Heart right ventricle (tissue), 16 donors: ENCODE results near the gene JUP. TPM values are rescaled to one million over a fixed set of nuclear protein-coding genes. Genes with fewer than 3 reads are reported as not detected.

Experiments used
- ATAC-seq, 8 donors: fragments of 200-7000 bp; cut with Tn5 transposase; one replicate each; pipeline ENCODE4 v1.9.1; 2020; ENCODE audit warnings: mild to moderate bottlenecking in 8 of 8, moderate library complexity in 8 of 8, moderate number of reproducible peaks in 1 of 8
- DNase-seq, 2 donors: peaks; one replicate each; pipeline ENCODE4 v3.0.0-alpha.2; 2020
- H3K27ac ChIP-seq, 10 donors: fragments of 200-600 bp; sonication (generic) in 2 of 10; one replicate each; pipeline versions ENCODE4 v1.5.0 to v1.8.0; 2020 to 2022; ENCODE audit warnings: mild to moderate bottlenecking in 3 of 10
- H3K27me3 ChIP-seq, 7 donors: fragments of 200-600 bp; one replicate each; pipeline ENCODE4 v1.8.0; 2021 to 2022; ENCODE audit warnings: mild to moderate bottlenecking in 2 of 7
- H3K36me3 ChIP-seq, 9 donors: fragments of 200-600 bp; sonication (generic) in 1 of 9; one replicate each; pipeline versions ENCODE4 v1.5.0 to v1.8.0; 2020 to 2022; ENCODE audit warnings: mild to moderate bottlenecking in 2 of 9
- H3K4me1 ChIP-seq, 9 donors: fragments of 200-600 bp; sonication (generic) in 1 of 9; one replicate each; pipeline versions ENCODE4 v1.5.0 to v1.8.0; 2020 to 2022; ENCODE audit warnings: mild to moderate bottlenecking in 4 of 9
- H3K4me3 ChIP-seq, 10 donors: fragments of 200-600 bp; sonication (generic) in 2 of 10; one replicate each; pipeline versions ENCODE4 v1.5.0 to v1.8.0; 2020 to 2022; ENCODE audit warnings: mild to moderate bottlenecking in 7 of 10, moderate library complexity in 2 of 10
- H3K9me3 ChIP-seq, 11 donors: fragments of 200-600 bp in 10 of 11; sonication (generic) in 2 of 11; one replicate each; pipeline versions ENCODE4 v1.5.0 to v1.8.0; 2013 to 2022; ENCODE audit warnings: mild to moderate bottlenecking in 2 of 11, control low read depth in 1 of 11, moderate library complexity in 1 of 11
- WGBS, 2 donors: extraction: QIAGEN DNeasy Blood & Tissue Kit; methylation state at CpG; one replicate each; pipeline ENCODE4 v1.1.7; 2013; ENCODE audit warnings: inconsistent platforms in 1 of 2; 5-methylcytosine and 5-hydroxymethylcytosine counted together
- intact Hi-C, 10 donors: fragments of 100-400 bp; cut with DNase I; formaldehyde crosslinking; loops; one replicate each; pipeline versions ENCODE4 v1.11.1 to v1.14.2; 2022
- polyA plus RNA-seq, 2 donors: library from polyadenylated mRNA; stranded (reverse); fragments of 200-250 nt; gene quantifications; one replicate each; pipeline ENCODE4 v1.2.3, GENCODE V29; 2013
- total RNA-seq, 10 donors: library from RNA; stranded (reverse); fragmentation: NEBNext Ultra II Directional in 3 of 10; extraction: Animal tissue kit (Norgen Biotek cat#: 25700) in 3 of 10; gene quantifications; one replicate each; pipeline versions ENCODE4 v1.2.1 to v1.2.4, GENCODE V29; 2021 to 2023
- TF ChIP-seq, protein P1 (sequence below), 9 donors: fragments of 200-600 bp; sonication (generic) in 2 of 9; IDR thresholded peaks; one replicate each; pipeline versions ENCODE4 v1.5.0 to v1.8.0; 2021 to 2022; ENCODE audit warnings: antibody characterized with exemption in 9 of 9, mild to moderate bottlenecking in 5 of 9, moderate library complexity in 1 of 9
- donor health status: Arrhythmogenic right ventricular cardiomyopathy.
- donor health status: ischemic (EF 13 %, LVEDD 7.1; RV severe dilation, severe dysfunction).
- donor health status: healthy with polysubstance abuse.
- donor health status: DM: no; HTN: yes; CAD: no.
- donor health status: DM: no; HTN: no; CAD: no.
- donor health status: ischemic (EF 25% LVEDD 6.9; RV normal size, moderate dysfunction).
- donor health status: ischemic (EF 25% LVEDD 5.7; RV mildly dilated, moderate dysfunction).
- donor health status: healthy.
- donor health status: DM: yes; HTN: yes; CAD: no.
- donor health status: Ischemic cardiomyopathy.
- donor health status: ischemic (EF 35%, LVEDD 5.7; RV mildly dilated, moderate dysfunction).
- donor health status: nonischemic (EF 11% LVEDD 7.7; RV severe dilation, severe dysfunction).
- donor health status: DM: yes; HTN: yes; CAD: no.
- donor health status: PGD.
- donor health status: ischemic (EF 29% LVEDD 5.4; RV normal size, mild dysfunction).
- donor health status: nonischemic (EF 23%, LVEDD 6.1; RV moderate dilation, normal function).

JUP gene
- total and polyA plus RNA-seq, 12 donors: 80.2 to 217 (median 154) TPM

- intact Hi-C loops: no loop called here
- peak in 7 of 8 donors; percentile 1 to 29 (median 8) for ATAC-seq
- H3K4me3 ChIP-seq: peak overlapping the region; percentile 67 to 94 (median 83)
- no peaks in the 10 kb centered on the region for H3K9me3 ChIP-seq
- peak overlapping the region; percentile 91 to 97 (median 96) for H3K27ac ChIP-seq
- H3K36me3 ChIP-seq: no peaks in the 10 kb centered on the region
- H3K27me3 ChIP-seq: peaks cover 0 to 6% (median 0%) of the 10 kb centered on the region in 7 donors
- H3K4me1 ChIP-seq: peaks cover 16 to 68% (median 51%) of the 10 kb centered on the region in 9 donors
- DNase-seq: peak in 1 of 2 donors; percentile 59
- 1% methylated on average over 22 of the region's 22 CpGs for WGBS, 2 donors
- TF ChIP-seq, protein P1, sequence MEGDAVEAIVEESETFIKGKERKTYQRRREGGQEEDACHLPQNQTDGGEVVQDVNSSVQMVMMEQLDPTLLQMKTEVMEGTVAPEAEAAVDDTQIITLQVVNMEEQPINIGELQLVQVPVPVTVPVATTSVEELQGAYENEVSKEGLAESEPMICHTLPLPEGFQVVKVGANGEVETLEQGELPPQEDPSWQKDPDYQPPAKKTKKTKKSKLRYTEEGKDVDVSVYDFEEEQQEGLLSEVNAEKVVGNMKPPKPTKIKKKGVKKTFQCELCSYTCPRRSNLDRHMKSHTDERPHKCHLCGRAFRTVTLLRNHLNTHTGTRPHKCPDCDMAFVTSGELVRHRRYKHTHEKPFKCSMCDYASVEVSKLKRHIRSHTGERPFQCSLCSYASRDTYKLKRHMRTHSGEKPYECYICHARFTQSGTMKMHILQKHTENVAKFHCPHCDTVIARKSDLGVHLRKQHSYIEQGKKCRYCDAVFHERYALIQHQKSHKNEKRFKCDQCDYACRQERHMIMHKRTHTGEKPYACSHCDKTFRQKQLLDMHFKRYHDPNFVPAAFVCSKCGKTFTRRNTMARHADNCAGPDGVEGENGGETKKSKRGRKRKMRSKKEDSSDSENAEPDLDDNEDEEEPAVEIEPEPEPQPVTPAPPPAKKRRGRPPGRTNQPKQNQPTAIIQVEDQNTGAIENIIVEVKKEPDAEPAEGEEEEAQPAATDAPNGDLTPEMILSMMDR (IDR thresholded peaks at IDR 0.05): no peak
Measured at GRCh38 chr17:41785859-41786226, 668 bp downstream of the JUP start.

DNA sequence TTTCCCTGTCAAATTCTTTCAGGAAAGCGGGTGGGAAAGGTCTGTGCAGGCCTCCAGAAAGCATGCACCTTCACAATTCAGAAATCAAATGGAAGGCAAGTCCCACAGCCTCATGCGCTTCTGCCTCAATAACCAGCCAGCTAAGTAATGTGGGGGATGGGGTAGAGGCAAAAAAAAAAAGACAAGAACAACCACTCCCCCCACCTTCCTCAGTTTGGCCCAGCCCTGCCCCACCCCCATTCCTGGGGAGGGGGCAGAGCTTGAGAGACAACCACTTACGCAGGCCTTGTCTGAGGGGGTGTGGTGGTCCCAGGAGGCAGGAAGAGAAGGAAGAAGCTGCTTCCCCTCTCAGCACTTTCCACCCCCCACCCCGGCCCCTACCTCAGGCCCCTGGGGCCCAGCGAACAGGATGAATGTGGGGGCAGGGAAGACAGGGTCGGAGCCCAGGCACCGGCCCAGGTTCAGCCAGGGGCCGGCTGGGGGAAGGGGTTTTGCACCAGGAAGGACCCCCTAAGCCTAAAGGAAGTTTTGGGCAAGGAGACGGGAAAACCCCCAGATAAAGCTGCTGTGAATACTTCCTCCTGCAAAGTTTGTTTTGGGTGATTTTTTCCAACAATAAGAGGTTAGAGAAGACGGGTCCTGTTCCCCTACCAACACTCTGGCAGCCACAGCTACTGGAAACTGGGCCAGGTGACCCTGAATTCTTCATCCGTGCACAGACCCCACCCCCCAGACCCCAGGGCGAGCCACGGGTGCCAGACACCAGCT is 1.2 kb downstream of the JUP start:
- WGBS, 2 donors: 6 to 7% methylated on average over 13 of the region's 13 CpGs
- peaks cover 0 to 6% (median 0%) of the 10 kb centered on the region in 7 donors for H3K27me3 ChIP-seq

DNA sequence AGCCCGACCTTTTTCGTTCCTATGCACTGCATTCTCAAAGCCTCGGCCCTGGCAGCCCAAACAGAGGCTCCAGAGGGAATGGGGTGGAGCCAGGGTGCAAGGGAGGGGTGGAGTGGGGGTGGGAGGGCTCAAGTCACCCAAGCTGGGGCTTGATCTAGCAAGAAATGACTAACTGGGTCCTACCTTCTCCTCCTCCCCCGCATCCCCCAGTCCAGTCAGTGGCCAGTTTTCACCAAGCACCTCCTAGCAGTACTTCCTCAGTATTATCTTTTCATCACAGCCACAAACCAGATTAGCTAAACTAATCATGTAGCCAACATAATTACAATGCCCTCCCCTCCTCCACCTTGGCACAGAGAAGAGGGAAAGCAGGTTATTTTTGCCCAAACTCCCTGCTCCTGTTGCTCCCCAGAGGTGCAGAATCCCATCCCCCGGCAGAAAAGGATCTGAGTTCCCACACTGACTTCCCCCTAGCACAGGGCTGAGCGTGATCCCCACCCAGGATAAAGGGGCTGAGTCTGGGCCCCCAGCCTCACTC is 2.2 kb downstream of the JUP start:
- no peaks in the 10 kb centered on the region for H3K9me3 ChIP-seq
- H3K4me1 ChIP-seq: peaks cover 16 to 82% (median 61%) of the 10 kb centered on the region in 9 donors
- 18 to 23% methylated on average over 6 of the region's 6 CpGs for WGBS, 2 donors
- TF ChIP-seq, protein P1 (IDR thresholded peaks at IDR 0.05): no peak
- peak overlapping the region; percentile 67 to 94 (median 83) for H3K4me3 ChIP-seq
- peaks cover 0 to 6% (median 0%) of the 10 kb centered on the region in 7 donors for H3K27me3 ChIP-seq
- DNase-seq (peak; percentile 66 to 68), ATAC-seq (peak in 6 of 8 donors; percentile 23 to 48 (median 28))
- H3K27ac ChIP-seq: peak overlapping the region; percentile 91 to 97 (median 96)
- H3K36me3 ChIP-seq: no peaks in the 10 kb centered on the region
- intact Hi-C loops: no loop called here

More for the DNA sequence above, 1.2 kb downstream of the JUP start:
- Histone ChIP-seq H3K36me3 (no peaks in the 10 kb centered on the region), H3K4me1 (peaks cover 16 to 73% (median 56%) of the 10 kb centered on the region in 9 donors), H3K27ac (peak overlapping the region; percentile 91 to 97 (median 96)), H3K4me3 (peak overlapping the region; percentile 67 to 94 (median 83)), H3K9me3 (no peaks in the 10 kb centered on the region)
- intact Hi-C loops: no loop called here
- ATAC-seq (peak in 5 of 8 donors; percentile 1 to 40 (median 25)), DNase-seq (peak in 1 of 2 donors; percentile 49)
- TF ChIP-seq, protein P1 (IDR thresholded peaks at IDR 0.05): no peak

GRCh38 chr17:41782142-41782541 is 4.4 kb downstream of the JUP start:
- TF ChIP-seq, protein P1 (IDR thresholded peaks at IDR 0.05): no peak
- DNase-seq: peak; percentile 74 to 75
- Histone ChIP-seq H3K27ac (peak overlapping the region; percentile 76 to 97 (median 95)), H3K36me3 (no peaks in the 10 kb centered on the region), H3K4me3 (peak overlapping the region in 4 of 10 donors; percentile 5 to 92 (median 19)), H3K4me1 (peaks cover 26 to 93% (median 83%) of the 10 kb centered on the region in 9 donors), H3K9me3 (no peaks in the 10 kb centered on the region), H3K27me3 (peaks cover 0 to 6% (median 0%) of the 10 kb centered on the region in 7 donors)
- intact Hi-C loops: no loop called here
- ATAC-seq: peak in 7 of 8 donors; percentile 1 to 71 (median 20)
- WGBS, 2 donors: 11% methylated on average over 4 of the region's 4 CpGs
